ENCODE results near the gene TPGS2.

- TF ChIP-seq, protein P1, sequence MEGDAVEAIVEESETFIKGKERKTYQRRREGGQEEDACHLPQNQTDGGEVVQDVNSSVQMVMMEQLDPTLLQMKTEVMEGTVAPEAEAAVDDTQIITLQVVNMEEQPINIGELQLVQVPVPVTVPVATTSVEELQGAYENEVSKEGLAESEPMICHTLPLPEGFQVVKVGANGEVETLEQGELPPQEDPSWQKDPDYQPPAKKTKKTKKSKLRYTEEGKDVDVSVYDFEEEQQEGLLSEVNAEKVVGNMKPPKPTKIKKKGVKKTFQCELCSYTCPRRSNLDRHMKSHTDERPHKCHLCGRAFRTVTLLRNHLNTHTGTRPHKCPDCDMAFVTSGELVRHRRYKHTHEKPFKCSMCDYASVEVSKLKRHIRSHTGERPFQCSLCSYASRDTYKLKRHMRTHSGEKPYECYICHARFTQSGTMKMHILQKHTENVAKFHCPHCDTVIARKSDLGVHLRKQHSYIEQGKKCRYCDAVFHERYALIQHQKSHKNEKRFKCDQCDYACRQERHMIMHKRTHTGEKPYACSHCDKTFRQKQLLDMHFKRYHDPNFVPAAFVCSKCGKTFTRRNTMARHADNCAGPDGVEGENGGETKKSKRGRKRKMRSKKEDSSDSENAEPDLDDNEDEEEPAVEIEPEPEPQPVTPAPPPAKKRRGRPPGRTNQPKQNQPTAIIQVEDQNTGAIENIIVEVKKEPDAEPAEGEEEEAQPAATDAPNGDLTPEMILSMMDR (IDR thresholded peaks at IDR 0.05) = no peak
- TF ChIP-seq POLR2A (IDR thresholded peaks at IDR 0.05) = no peak
These were observed 36.0 kb downstream of the TPGS2 start for GRCh38 chr18:36792634-36793283.
